Astrocyte (in vitro differentiated cells and primary cell): Measurements from ENCODE around the gene MIDN. TPM values are rescaled to one million over a fixed set of nuclear protein-coding genes. Genes with fewer than 3 reads are reported as not detected.
A peak's percentile ranks its signal among the peaks of the same experiment; 100 is the strongest.

ENCODE experiments used
- DNase-seq: peaks from one replicate; pipeline ENCODE4 v3.0.0-alpha.2; 2010; ENCODE audit warnings: low read depth
- FAIRE-seq: peaks from 2 replicates; lab custom pipeline; 2011; peaks lifted over from hg19 to GRCh38; lab: Jason Lieb, UNC
- H2AFZ ChIP-seq: 2 replicates; pipeline ENCODE4 v1.6.0; 2012; ENCODE audit warnings: low read depth, low read length, inconsistent platforms
- H3K27ac ChIP-seq: 2 replicates; pipeline ENCODE4 v1.5.1; 2011; ENCODE audit warnings: low read depth, low read length, inconsistent platforms
- H3K27me3 ChIP-seq: 2 replicates; pipeline ENCODE4 v1.6.0; 2011; ENCODE audit warnings: low read length, inconsistent platforms; ENCODE audit not compliant: insufficient read depth
- H3K36me3 ChIP-seq: 2 replicates; pipeline ENCODE4 v1.5.1; 2011; ENCODE audit warnings: low read length, inconsistent platforms; ENCODE audit not compliant: insufficient read depth
- H3K4me1 ChIP-seq: 2 replicates; pipeline ENCODE4 v1.5.1; 2011; ENCODE audit warnings: low read length, inconsistent platforms; ENCODE audit not compliant: insufficient read depth
- H3K4me2 ChIP-seq: 2 replicates; pipeline ENCODE4 v1.6.0; 2012; ENCODE audit warnings: low read length, inconsistent platforms
- H3K4me3 ChIP-seq: 2 replicates; pipeline ENCODE4 v1.5.1; 2011; ENCODE audit warnings: low read depth, mild to moderate bottlenecking, low read length, inconsistent platforms; ENCODE audit not compliant: insufficient read depth
- H3K79me2 ChIP-seq: 2 replicates; pipeline ENCODE4 v1.6.0; 2012; ENCODE audit warnings: mild to moderate bottlenecking, low read length, inconsistent platforms; ENCODE audit not compliant: insufficient read depth
- H3K9ac ChIP-seq: 2 replicates; pipeline ENCODE4 v1.6.0; 2012; ENCODE audit warnings: mild to moderate bottlenecking, low read length, inconsistent platforms
- H3K9me3 ChIP-seq: 2 replicates; pipeline ENCODE4 v1.5.1; 2012; ENCODE audit warnings: low read depth, mild to moderate bottlenecking, low read length, inconsistent platforms; ENCODE audit not compliant: insufficient read depth
- H4K20me1 ChIP-seq: 2 replicates; pipeline ENCODE4 v1.6.0; 2012; ENCODE audit warnings: low read length, inconsistent platforms; ENCODE audit not compliant: insufficient read depth
- H3K27ac Mint-ChIP-seq: one replicate; pipeline ENCODE4 v1.8.0; 2021; ENCODE audit warnings: mild to moderate bottlenecking, mixed read lengths; ENCODE audit not compliant: unreplicated experiment
- H3K27me3 Mint-ChIP-seq: one replicate; pipeline ENCODE4 v1.8.0; 2021; ENCODE audit warnings: low read depth, mixed read lengths; ENCODE audit not compliant: unreplicated experiment
- H3K36me3 Mint-ChIP-seq: one replicate; pipeline ENCODE4 v1.8.0; 2021; ENCODE audit warnings: low read depth, mixed read lengths; ENCODE audit not compliant: unreplicated experiment
- H3K4me1 Mint-ChIP-seq: one replicate; pipeline ENCODE4 v1.8.0; 2021; ENCODE audit warnings: low read depth, mixed read lengths; ENCODE audit not compliant: unreplicated experiment
- H3K4me3 Mint-ChIP-seq: one replicate; pipeline ENCODE4 v1.8.0; 2021; ENCODE audit warnings: mild to moderate bottlenecking, moderate library complexity, mixed read lengths; ENCODE audit not compliant: unreplicated experiment
- H3K9me3 Mint-ChIP-seq: one replicate; pipeline ENCODE4 v1.8.0; 2021; ENCODE audit warnings: mild to moderate bottlenecking, mixed read lengths; ENCODE audit not compliant: unreplicated experiment
- CTCF ChIP-seq: IDR thresholded peaks from 2 replicates; pipeline ENCODE4 v1.5.1; 2011; ENCODE audit warnings: low read depth, mild to moderate bottlenecking, inconsistent platforms, low read length, moderate library complexity; ENCODE audit not compliant: insufficient read depth
- EZH2 ChIP-seq: IDR thresholded peaks from 2 replicates; pipeline ENCODE4 v1.6.1; 2012; ENCODE audit warnings: mild to moderate bottlenecking, low read length, inconsistent platforms; ENCODE audit not compliant: insufficient read depth
- total RNA-seq: library from RNA; stranded (reverse); gene quantifications from 2 replicates; pipeline ENCODE4 v1.2.1, GENCODE V29; 2021

Gene MIDN
- total RNA-seq, 1 donor from 2014 or later, result 141 TPM

- Histone ChIP-seq H3K4me2 (peak overlapping the region; percentile 97), H2AFZ (peak overlapping the region; percentile 63), H3K9me3 (no peaks in the 10 kb centered on the region), H3K4me1 (peaks cover 33% of the 10 kb centered on the region), H3K27ac (no peak overlapping the region), H3K27me3 (no peaks in the 10 kb centered on the region), H4K20me1 (peaks cover 42% of the 10 kb centered on the region), H3K4me3 (no peak overlapping the region), H3K9ac (peak overlapping the region; percentile 50), H3K79me2 (peaks cover 31% of the 10 kb centered on the region), H3K36me3 (peaks cover 3% of the 10 kb centered on the region)
- TF ChIP-seq EZH2 (no peak), CTCF (no peak)
- no peaks in the 10 kb centered on the region for H3K36me3 Mint-ChIP-seq
- peaks cover 4% of the 10 kb centered on the region for H3K4me1 Mint-ChIP-seq
- peak overlapping the region; percentile 81 for H3K4me3 Mint-ChIP-seq
- no peak for DNase-seq
- H3K9me3 Mint-ChIP-seq, result no peaks in the 10 kb centered on the region
- H3K27me3 Mint-ChIP-seq, result no peaks in the 10 kb centered on the region
- no peak for FAIRE-seq
- H3K27ac Mint-ChIP-seq, result peak overlapping the region; percentile 77
These were observed 9.7 kb upstream of the MIDN start for GRCh38 chr19:1238369-1239303.

GRCh38 chr19:1239420-1239795 lies 9.0 kb upstream of the MIDN start:
- H3K9me3 Mint-ChIP-seq, result no peaks in the 10 kb centered on the region
- H3K4me1 Mint-ChIP-seq, result peaks cover 4% of the 10 kb centered on the region
- H3K4me3 Mint-ChIP-seq, result peak overlapping the region; percentile 81
- Histone ChIP-seq H3K4me1 (peaks cover 40% of the 10 kb centered on the region), H3K9me3 (no peaks in the 10 kb centered on the region), H3K4me3 (no peak overlapping the region), H3K4me2 (peak overlapping the region; percentile 98), H3K27ac (no peak overlapping the region), H3K27me3 (no peaks in the 10 kb centered on the region), H4K20me1 (peaks cover 43% of the 10 kb centered on the region), H3K79me2 (peaks cover 37% of the 10 kb centered on the region), H3K9ac (peak overlapping the region; percentile 65), H2AFZ (peak overlapping the region; percentile 51), H3K36me3 (no peaks in the 10 kb centered on the region)
- H3K27ac Mint-ChIP-seq, result peak overlapping the region; percentile 80
- H3K27me3 Mint-ChIP-seq, result no peaks in the 10 kb centered on the region
- DNase-seq, result no peak
- H3K36me3 Mint-ChIP-seq, result no peaks in the 10 kb centered on the region
- FAIRE-seq, result no peak
- TF ChIP-seq EZH2 (no peak), CTCF (no peak)
